Gastroesophageal sphincter (tissue), 4 donors: ENCODE results near the gene AQP12B. TPM values are rescaled to one million over a fixed set of nuclear protein-coding genes. Genes with fewer than 3 reads are reported as not detected.

ENCODE experiments used
- ATAC-seq: fragments of 150-250 bp; one replicate; pipeline ENCODE4 v1.9.1; 2016; ENCODE audit warnings: mild to moderate bottlenecking, moderate library complexity
- H3K27ac ChIP-seq, 4 donors: fragments of 200-600 bp; sonication (generic) in 3 of 4; 1 replicate in 3 of 4; 2 replicates in 1 of 4; pipeline ENCODE4 v1.5.1; 2016 to 2019
- H3K27me3 ChIP-seq: fragments of 200-600 bp; sonication (generic); one replicate; pipeline ENCODE4 v1.5.1; 2019
- H3K36me3 ChIP-seq, 2 donors: fragments of 200-600 bp; sonication (generic); one replicate each; pipeline ENCODE4 v1.5.1; 2019; ENCODE audit warnings: control low read depth in 1 of 2
- H3K4me1 ChIP-seq, 3 donors: fragments of 200-600 bp; sonication (generic); 1 replicate in 2 of 3; 2 replicates in 1 of 3; pipeline ENCODE4 v1.5.1; 2016 to 2019; ENCODE audit warnings: control low read depth in 2 of 3
- H3K4me3 ChIP-seq, 2 donors: fragments of 200-600 bp; sonication (generic); one replicate each; pipeline ENCODE4 v1.5.1; 2019; ENCODE audit warnings: mild to moderate bottlenecking in 1 of 2, moderate library complexity in 1 of 2
- H3K9me3 ChIP-seq, 3 donors: fragments of 200-600 bp; sonication (generic); one replicate each; pipeline ENCODE4 v1.5.1; 2017 to 2019; ENCODE audit warnings: control low read depth in 2 of 3
- EP300 ChIP-seq: sonication (generic); formaldehyde crosslinking; IDR thresholded peaks from one replicate; pipeline ENCODE4 v1.6.1; 2017; ENCODE audit warnings: antibody characterized with exemption, mild to moderate bottlenecking
- POLR2A ChIP-seq, 2 donors: fragments of 450-650 bp; IDR thresholded peaks; one replicate each; pipeline ENCODE4 v1.6.1; 2017; ENCODE audit warnings: antibody characterized with exemption in 2 of 2, mild to moderate bottlenecking in 2 of 2, moderate library complexity in 1 of 2
- POLR2AphosphoS5 ChIP-seq: sonication (generic); formaldehyde crosslinking; IDR thresholded peaks from one replicate; pipeline ENCODE4 v1.6.1; 2017; ENCODE audit warnings: antibody characterized with exemption
- WGBS, 2 donors: methylation state at CpG; one replicate each; pipeline ENCODE4 v1.1.5; 2018; ENCODE audit warnings: low coverage in 1 of 2; 5-methylcytosine and 5-hydroxymethylcytosine counted together
- total RNA-seq, 4 donors: library from RNA; depleted of rRNA; stranded (reverse); fragments of >200 nt; gene quantifications; one replicate each; pipeline ENCODE4 v1.1.0, GENCODE V29; 2016
- TF ChIP-seq, protein P1 (sequence below), 4 experiments: fragments of 200-600 bp in 2 of 4; fragments of 450-650 bp in 2 of 4; sonication (generic) in 1 of 4; IDR thresholded peaks; one replicate each; pipeline ENCODE4 v1.5.1; 2017 to 2019; ENCODE audit warnings: antibody characterized with exemption in 4 of 4, mild to moderate bottlenecking in 2 of 4, moderate library complexity in 2 of 4

The AQP12B gene
- total RNA-seq, 4 donors from 2014 or later = not detected

DNA sequence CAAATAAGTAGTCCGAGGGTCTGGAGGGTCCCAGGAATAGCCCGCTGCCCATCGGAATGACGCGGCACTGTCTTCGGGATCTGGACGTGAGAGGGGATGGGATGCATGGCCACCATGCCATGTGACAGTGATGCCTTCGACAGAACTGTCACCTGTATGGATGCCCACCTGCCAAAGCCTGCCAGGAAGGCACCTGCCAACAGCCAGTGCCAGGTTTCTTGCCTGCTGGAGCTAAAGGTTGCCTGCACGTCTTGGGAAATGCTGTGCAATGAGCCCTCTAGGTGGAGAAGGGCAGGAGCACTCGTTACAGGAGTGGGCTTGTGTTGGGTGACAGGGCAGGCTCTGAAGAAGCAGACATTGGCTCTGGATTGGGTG lies 36.9 kb downstream of the AQP12B start:
- no peaks in the 10 kb centered on the region for H3K9me3 ChIP-seq
- WGBS, 2 donors = 85 to 94% methylated on average over 6 to 8 of the region's 10 CpGs
- no peak for TF ChIP-seq POLR2AphosphoS5
- TF ChIP-seq, protein P1, sequence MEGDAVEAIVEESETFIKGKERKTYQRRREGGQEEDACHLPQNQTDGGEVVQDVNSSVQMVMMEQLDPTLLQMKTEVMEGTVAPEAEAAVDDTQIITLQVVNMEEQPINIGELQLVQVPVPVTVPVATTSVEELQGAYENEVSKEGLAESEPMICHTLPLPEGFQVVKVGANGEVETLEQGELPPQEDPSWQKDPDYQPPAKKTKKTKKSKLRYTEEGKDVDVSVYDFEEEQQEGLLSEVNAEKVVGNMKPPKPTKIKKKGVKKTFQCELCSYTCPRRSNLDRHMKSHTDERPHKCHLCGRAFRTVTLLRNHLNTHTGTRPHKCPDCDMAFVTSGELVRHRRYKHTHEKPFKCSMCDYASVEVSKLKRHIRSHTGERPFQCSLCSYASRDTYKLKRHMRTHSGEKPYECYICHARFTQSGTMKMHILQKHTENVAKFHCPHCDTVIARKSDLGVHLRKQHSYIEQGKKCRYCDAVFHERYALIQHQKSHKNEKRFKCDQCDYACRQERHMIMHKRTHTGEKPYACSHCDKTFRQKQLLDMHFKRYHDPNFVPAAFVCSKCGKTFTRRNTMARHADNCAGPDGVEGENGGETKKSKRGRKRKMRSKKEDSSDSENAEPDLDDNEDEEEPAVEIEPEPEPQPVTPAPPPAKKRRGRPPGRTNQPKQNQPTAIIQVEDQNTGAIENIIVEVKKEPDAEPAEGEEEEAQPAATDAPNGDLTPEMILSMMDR (IDR thresholded peaks at IDR 0.05) = no peak
- no peak for TF ChIP-seq POLR2A (IDR thresholded peaks at IDR 0.05)
- TF ChIP-seq EP300 = no peak
- no peak for ATAC-seq
- no peak overlapping the region for H3K27ac ChIP-seq
- no peaks in the 10 kb centered on the region for H3K4me1 ChIP-seq
- H3K36me3 ChIP-seq = no peaks in the 10 kb centered on the region
- H3K27me3 ChIP-seq = peaks cover 92% of the 10 kb centered on the region
- H3K4me3 ChIP-seq = no peak overlapping the region

DNA sequence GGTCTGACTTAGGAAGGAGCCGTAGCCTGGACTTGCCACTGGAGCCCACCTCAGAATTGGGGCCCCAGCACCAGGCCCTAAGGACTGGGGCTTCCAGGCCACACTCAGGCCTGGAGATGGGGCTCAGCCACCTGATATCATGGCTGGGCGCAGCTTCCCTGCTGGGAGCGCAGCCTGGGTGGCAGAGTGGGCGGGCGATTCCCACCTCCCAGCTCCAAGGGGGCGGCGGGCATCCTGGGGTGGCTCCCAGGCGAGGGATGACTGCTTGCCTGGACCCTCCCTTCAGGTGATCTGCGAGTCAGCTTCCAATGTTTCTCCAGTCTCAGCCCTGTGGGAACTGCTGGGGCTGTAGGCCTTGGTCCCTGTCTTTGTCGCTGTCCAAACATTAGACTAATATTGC lies 37.3 kb downstream of the AQP12B start:
- WGBS, 2 donors = no CpG with 5 or more reads among the region's 10 CpGs
- Histone ChIP-seq H3K27ac (no peak overlapping the region), H3K9me3 (no peaks in the 10 kb centered on the region), H3K36me3 (no peaks in the 10 kb centered on the region), H3K4me1 (no peaks in the 10 kb centered on the region), H3K27me3 (peaks cover 88% of the 10 kb centered on the region), H3K4me3 (no peak overlapping the region)
- TF ChIP-seq POLR2A (IDR thresholded peaks at IDR 0.05) (no peak), POLR2AphosphoS5 (no peak), EP300 (no peak)
- TF ChIP-seq, protein P1 (IDR thresholded peaks at IDR 0.05) = no peak
- no peak for ATAC-seq

DNA sequence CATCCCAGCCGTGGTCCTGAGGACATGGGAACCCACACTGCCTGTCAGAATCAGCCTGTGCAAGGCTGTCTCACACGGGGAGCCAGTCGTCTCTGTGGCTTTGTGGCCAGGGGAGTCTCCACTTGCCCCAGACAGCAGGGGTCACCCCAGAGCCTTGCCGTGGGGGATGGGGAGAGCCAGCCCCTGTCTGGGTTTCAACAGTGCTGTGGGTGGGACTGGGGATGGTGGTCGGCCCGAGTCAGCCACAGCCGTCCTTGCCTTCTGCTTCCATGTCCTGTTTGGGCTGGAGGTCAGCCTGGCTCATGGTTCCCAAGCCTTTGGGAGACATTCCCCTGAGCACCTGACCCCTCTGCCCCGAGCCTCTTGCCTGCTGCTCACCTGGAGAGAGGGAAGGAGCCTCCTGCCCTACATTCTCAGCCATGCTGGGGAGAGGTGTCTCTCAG lies 37.8 kb downstream of the AQP12B start:
- Histone ChIP-seq H3K9me3 (no peaks in the 10 kb centered on the region), H3K4me3 (no peak overlapping the region), H3K27me3 (peaks cover 84% of the 10 kb centered on the region), H3K36me3 (no peaks in the 10 kb centered on the region), H3K4me1 (no peaks in the 10 kb centered on the region), H3K27ac (no peak overlapping the region)
- ATAC-seq = no peak
- WGBS, 2 donors = no CpG with 5 or more reads among the region's 8 CpGs
- TF ChIP-seq POLR2AphosphoS5 = no peak
- TF ChIP-seq, protein P1 (IDR thresholded peaks at IDR 0.05) = no peak
- no peak for TF ChIP-seq POLR2A (IDR thresholded peaks at IDR 0.05)
- TF ChIP-seq EP300 = no peak

DNA sequence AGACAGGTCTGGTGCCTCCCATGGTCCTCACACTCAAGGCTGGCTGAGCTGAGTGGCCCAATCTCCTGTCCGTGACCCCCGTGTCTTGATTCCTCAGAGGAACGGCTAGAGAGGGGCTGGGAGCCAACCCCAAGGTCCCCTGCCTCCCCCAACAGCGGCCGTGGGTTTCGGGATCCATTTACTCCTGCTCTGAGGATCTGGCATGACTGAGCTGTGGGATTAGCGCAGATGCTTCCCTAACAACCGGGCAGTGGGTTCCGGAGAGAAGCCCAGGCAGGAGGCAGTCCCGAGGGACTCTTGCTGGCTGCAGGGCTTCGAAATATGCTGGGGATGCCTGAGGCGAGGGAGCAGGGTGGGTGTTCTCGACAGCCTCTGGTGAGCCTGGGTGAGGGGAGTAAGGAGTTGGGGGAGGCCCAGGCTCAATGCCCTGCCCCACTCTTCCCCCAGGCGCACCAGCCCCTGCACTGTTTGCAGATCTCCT lies 38.5 kb downstream of the AQP12B start:
- H3K4me1 ChIP-seq = no peaks in the 10 kb centered on the region
- no peaks in the 10 kb centered on the region for H3K9me3 ChIP-seq
- no peak overlapping the region for H3K4me3 ChIP-seq
- 0 to 51% methylated on average over 1 to 3 of the region's 14 CpGs for WGBS, 2 donors
- no peak overlapping the region for H3K27ac ChIP-seq
- ATAC-seq = no peak
- peaks cover 86% of the 10 kb centered on the region for H3K27me3 ChIP-seq
- TF ChIP-seq POLR2AphosphoS5 (no peak), EP300 (no peak), POLR2A (IDR thresholded peaks at IDR 0.05) (no peak)
- TF ChIP-seq, protein P1 (IDR thresholded peaks at IDR 0.05) = no peak
- H3K36me3 ChIP-seq = no peaks in the 10 kb centered on the region

DNA sequence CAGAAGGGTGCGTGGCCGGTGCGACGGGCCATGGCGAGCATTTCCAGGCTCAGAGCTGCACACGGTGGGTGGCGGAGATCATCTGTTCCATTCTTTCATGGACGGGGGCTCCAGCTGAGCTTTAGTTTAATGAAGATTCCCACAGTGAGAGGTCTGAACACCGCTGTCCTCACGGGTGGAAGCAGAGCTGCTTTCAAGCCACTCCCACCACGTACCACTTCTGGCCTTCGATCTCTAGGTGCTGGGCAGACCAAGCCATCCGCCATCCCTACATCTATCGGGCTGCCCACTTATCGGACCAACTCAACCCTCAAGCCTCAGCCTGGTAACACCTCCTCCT lies 38.9 kb downstream of the AQP12B start:
- Histone ChIP-seq H3K36me3 (no peaks in the 10 kb centered on the region), H3K27ac (no peak overlapping the region), H3K4me3 (no peak overlapping the region), H3K27me3 (peaks cover 82% of the 10 kb centered on the region), H3K9me3 (no peaks in the 10 kb centered on the region), H3K4me1 (no peaks in the 10 kb centered on the region)
- no peak for ATAC-seq
- 50% methylated on average over 2 of the region's 15 CpGs; no CpG with 5 or more reads in 1 of the 2 donors for WGBS, 2 donors
- TF ChIP-seq POLR2AphosphoS5 (no peak), EP300 (no peak)
